ENCODE results near the gene OR6B1. TPM values are rescaled to one million over a fixed set of nuclear protein-coding genes. Genes with fewer than 3 reads are reported as not detected.
"Not testable (repeated sequence)": the region's sequence is repeated elsewhere in the genome, so short reads cannot be mapped to it uniquely, and the experiment has no call there.

OR6B1 gene
- total RNA-seq, 1 donor from 2014 or later, result not detected

- Mint-ChIP-seq H3K9me3 (no peaks in the 10 kb centered on the region), H3K27me3 (no peaks in the 10 kb centered on the region)
Measured at GRCh38 chr7:144037414-144038035, 37.4 kb downstream of the OR6B1 start.

GRCh38 chr7:144038887-144039286, 38.8 kb downstream of the OR6B1 start:
- H3K4me3 Mint-ChIP-seq, result no peak overlapping the region
- DNase-seq (ENCODE audit: extremely low spot score, unreplicated experiment), result no peak
- no peaks in the 10 kb centered on the region for H3K4me1 Mint-ChIP-seq (ENCODE audit: unreplicated experiment)
- no peaks in the 10 kb centered on the region for H3K9me3 Mint-ChIP-seq
- H3K27me3 Mint-ChIP-seq, result no peaks in the 10 kb centered on the region
- no peaks in the 10 kb centered on the region for H3K36me3 Mint-ChIP-seq
- no peak overlapping the region for H3K27ac Mint-ChIP-seq
- TF ChIP-seq CTCF (conservative IDR thresholded peaks at IDR 0.05), result no peak

More at GRCh38 chr7:144037414-144038035, 37.4 kb downstream of the OR6B1 start:
- no peak overlapping the region for H3K27ac Mint-ChIP-seq
- no peak for TF ChIP-seq CTCF (conservative IDR thresholded peaks at IDR 0.05)
- no peaks in the 10 kb centered on the region for H3K4me1 Mint-ChIP-seq (ENCODE audit: unreplicated experiment)
- H3K36me3 Mint-ChIP-seq, result no peaks in the 10 kb centered on the region
- no peak overlapping the region for H3K4me3 Mint-ChIP-seq
- no peak for DNase-seq (ENCODE audit: extremely low spot score, unreplicated experiment)

GRCh38 chr7:144048648-144049047, 48.5 kb downstream of the OR6B1 start, which contains the start of gene OR2A5:
OR2A5 (plus strand) TSS chr7:144048948; CDS start chr7:144050402, 1,454 bp downstream.
- no peaks in the 10 kb centered on the region for H3K4me1 Mint-ChIP-seq (ENCODE audit: unreplicated experiment)
- H3K4me3 Mint-ChIP-seq, result no peak within 1 kb of the TSS
- H3K27me3 Mint-ChIP-seq, result peaks cover 2% of the 10 kb centered on the region
- TF ChIP-seq CTCF (conservative IDR thresholded peaks at IDR 0.05), result no peak
- no peaks in the 10 kb centered on the region for H3K9me3 Mint-ChIP-seq
- DNase-seq (ENCODE audit: extremely low spot score, unreplicated experiment), result no peak
- H3K36me3 Mint-ChIP-seq, result no peaks in the 10 kb centered on the region
- no peak within 1 kb of the TSS for H3K27ac Mint-ChIP-seq

GRCh38 chr7:144049491-144049890, 49.4 kb downstream of the OR6B1 start:
- no peak for TF ChIP-seq CTCF (conservative IDR thresholded peaks at IDR 0.05)
- Mint-ChIP-seq H3K27me3 (peaks cover 2% of the 10 kb centered on the region), H3K27ac (no peak overlapping the region), H3K36me3 (no peaks in the 10 kb centered on the region), H3K9me3 (no peaks in the 10 kb centered on the region), H3K4me1 (ENCODE audit: unreplicated experiment) (no peaks in the 10 kb centered on the region), H3K4me3 (no peak overlapping the region)
- no peak for DNase-seq (ENCODE audit: extremely low spot score, unreplicated experiment)

- no peak overlapping the region for H3K4me3 Mint-ChIP-seq
- no peak for TF ChIP-seq CTCF (conservative IDR thresholded peaks at IDR 0.05)
- no peak for DNase-seq (ENCODE audit: extremely low spot score, unreplicated experiment)
- H3K4me1 Mint-ChIP-seq (ENCODE audit: unreplicated experiment), result no peaks in the 10 kb centered on the region
- H3K36me3 Mint-ChIP-seq, result no peaks in the 10 kb centered on the region
- no peaks in the 10 kb centered on the region for H3K9me3 Mint-ChIP-seq
- H3K27me3 Mint-ChIP-seq, result peaks cover 2% of the 10 kb centered on the region
- no peak overlapping the region for H3K27ac Mint-ChIP-seq
Measured at GRCh38 chr7:144050093-144050492, 50.0 kb downstream of the OR6B1 start.

GRCh38 chr7:144050884-144051283, 50.8 kb downstream of the OR6B1 start:
- not testable (repeated sequence) for H3K4me3 Mint-ChIP-seq; H3K36me3 Mint-ChIP-seq; H3K9me3 Mint-ChIP-seq; DNase-seq (ENCODE audit: extremely low spot score, unreplicated experiment); H3K27ac Mint-ChIP-seq; H3K27me3 Mint-ChIP-seq; H3K4me1 Mint-ChIP-seq (ENCODE audit: unreplicated experiment)

Measured in type B pancreatic cell (in vitro differentiated cells).